HFFc6 (cell line): ENCODE data around the gene ZC3H8. TPM values are rescaled to one million over a fixed set of nuclear protein-coding genes. Genes with fewer than 3 reads are reported as not detected.

Experiments used
- DNase-seq: peaks from one replicate; pipeline ENCODE4 v3.0.0-alpha.2; 2018
- H3K27ac Mint-ChIP-seq: 2 replicates; pipeline ENCODE4 v1.8.0; 2020; ENCODE audit warnings: mild to moderate bottlenecking, mixed read lengths
- H3K27me3 Mint-ChIP-seq: 2 replicates; pipeline ENCODE4 v1.8.0; 2021; ENCODE audit warnings: mild to moderate bottlenecking, moderate library complexity, mixed read lengths; ENCODE audit not compliant: insufficient read depth
- H3K36me3 Mint-ChIP-seq: 2 replicates; pipeline ENCODE4 v1.8.0; 2021; ENCODE audit warnings: low read depth, mixed read lengths
- H3K4me1 Mint-ChIP-seq: 2 replicates; pipeline ENCODE4 v1.8.0; 2020; ENCODE audit warnings: low read depth, mixed read lengths
- H3K4me3 Mint-ChIP-seq: 2 replicates; pipeline ENCODE4 v1.8.0; 2020; ENCODE audit warnings: mild to moderate bottlenecking, moderate library complexity, mixed read lengths
- H3K9me3 Mint-ChIP-seq: 2 replicates; pipeline ENCODE4 v1.8.0; 2020; ENCODE audit warnings: mild to moderate bottlenecking, mixed read lengths
- total RNA-seq, 6 experiments: library from RNA; stranded (reverse); fragmentation: NEBNext Ultra II Directional; extraction: Animal tissue kit (Norgen Biotek cat#: 25700); gene quantifications; 2 replicates in 1 of 6; 3 replicates in 5 of 6; pipeline ENCODE4 v1.2.3, GENCODE V29; 2021
- TF ChIP-seq, protein P1 (sequence below): fragments of 200-600 bp; sonication (generic); IDR thresholded peaks from 2 replicates; pipeline ENCODE4 v1.5.0; 2021; ENCODE audit warnings: antibody characterized with exemption, mild to moderate bottlenecking

ZC3H8 gene
- total RNA-seq, 6 experiments from 2014 or later, result 1.9 to 4.3 (median 3.4) TPM

DNA sequence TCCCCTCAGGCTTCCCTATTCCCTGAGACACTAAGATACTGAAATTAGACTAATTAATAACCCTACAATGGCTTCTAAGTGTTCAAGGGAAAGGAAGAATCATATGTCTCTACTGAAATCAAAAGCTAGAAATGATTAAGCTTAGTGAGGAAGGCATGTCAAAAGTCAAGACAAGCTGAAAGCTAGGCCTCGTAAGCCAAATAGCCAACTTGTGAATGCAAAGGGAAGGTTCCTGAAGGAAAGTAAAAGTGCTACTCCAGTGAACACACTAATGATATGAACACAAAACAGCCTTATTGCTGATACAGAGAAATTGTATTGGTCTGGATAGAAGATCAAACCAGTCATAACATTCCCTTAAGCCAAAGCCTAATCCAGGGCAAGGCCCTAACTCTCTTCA is 10.0 kb downstream of the ZC3H8 start:
- H3K27ac Mint-ChIP-seq, result no peak overlapping the region

DNA sequence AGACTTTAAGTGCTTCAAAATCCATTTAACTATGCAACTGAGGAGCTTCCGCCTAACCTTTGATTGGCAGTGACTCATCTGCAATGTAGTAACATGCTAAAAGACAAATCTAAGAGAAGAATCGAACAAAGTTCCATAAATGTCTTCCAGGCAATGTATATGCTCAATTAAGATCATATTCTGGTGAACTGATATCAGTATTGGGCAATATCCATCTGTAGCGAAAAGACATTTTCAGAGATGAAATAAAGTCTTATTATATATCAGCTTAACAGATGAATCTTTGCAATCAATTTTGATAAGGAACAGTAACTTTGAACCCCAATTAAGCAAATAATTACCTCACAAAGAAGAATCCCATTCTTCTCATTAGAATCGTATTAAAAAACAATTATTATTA is 11.6 kb downstream of the ZC3H8 start:
- Mint-ChIP-seq H3K4me3 (no peak overlapping the region), H3K27ac (no peak overlapping the region), H3K9me3 (no peaks in the 10 kb centered on the region), H3K4me1 (no peaks in the 10 kb centered on the region), H3K36me3 (peaks cover 11% of the 10 kb centered on the region), H3K27me3 (no peaks in the 10 kb centered on the region)
- TF ChIP-seq, protein P1, sequence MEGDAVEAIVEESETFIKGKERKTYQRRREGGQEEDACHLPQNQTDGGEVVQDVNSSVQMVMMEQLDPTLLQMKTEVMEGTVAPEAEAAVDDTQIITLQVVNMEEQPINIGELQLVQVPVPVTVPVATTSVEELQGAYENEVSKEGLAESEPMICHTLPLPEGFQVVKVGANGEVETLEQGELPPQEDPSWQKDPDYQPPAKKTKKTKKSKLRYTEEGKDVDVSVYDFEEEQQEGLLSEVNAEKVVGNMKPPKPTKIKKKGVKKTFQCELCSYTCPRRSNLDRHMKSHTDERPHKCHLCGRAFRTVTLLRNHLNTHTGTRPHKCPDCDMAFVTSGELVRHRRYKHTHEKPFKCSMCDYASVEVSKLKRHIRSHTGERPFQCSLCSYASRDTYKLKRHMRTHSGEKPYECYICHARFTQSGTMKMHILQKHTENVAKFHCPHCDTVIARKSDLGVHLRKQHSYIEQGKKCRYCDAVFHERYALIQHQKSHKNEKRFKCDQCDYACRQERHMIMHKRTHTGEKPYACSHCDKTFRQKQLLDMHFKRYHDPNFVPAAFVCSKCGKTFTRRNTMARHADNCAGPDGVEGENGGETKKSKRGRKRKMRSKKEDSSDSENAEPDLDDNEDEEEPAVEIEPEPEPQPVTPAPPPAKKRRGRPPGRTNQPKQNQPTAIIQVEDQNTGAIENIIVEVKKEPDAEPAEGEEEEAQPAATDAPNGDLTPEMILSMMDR, result no peak
- DNase-seq, result no peak

More for the DNA sequence above, 10.0 kb downstream of the ZC3H8 start:
- Mint-ChIP-seq H3K36me3 (peaks cover 11% of the 10 kb centered on the region), H3K4me1 (no peaks in the 10 kb centered on the region), H3K4me3 (no peak overlapping the region), H3K27me3 (no peaks in the 10 kb centered on the region), H3K9me3 (no peaks in the 10 kb centered on the region)
- no peak for DNase-seq
- TF ChIP-seq, protein P1, result no peak

DNA sequence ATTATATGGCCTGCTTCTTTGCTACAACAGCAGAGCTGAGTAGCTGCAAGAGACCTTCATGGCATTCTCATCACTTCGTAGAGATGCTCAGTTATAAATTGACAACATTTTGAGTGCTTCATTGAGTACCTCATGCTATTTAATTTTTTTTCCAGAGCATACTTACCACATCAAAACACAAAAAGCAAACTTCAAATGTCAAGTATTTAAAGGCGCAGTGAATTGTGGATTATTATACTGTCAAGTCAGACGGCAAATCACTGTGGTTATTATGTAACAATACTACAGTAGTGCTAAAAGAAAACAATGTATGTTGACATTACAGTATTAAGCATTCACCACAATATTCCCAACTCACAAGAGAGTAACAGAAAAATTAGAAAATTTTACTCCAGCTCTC is 12.5 kb downstream of the ZC3H8 start:
- TF ChIP-seq, protein P1, result no peak
- H3K4me1 Mint-ChIP-seq, result no peaks in the 10 kb centered on the region
- H3K4me3 Mint-ChIP-seq, result no peak overlapping the region
- no peak overlapping the region for H3K27ac Mint-ChIP-seq
- no peaks in the 10 kb centered on the region for H3K27me3 Mint-ChIP-seq
- no peaks in the 10 kb centered on the region for H3K9me3 Mint-ChIP-seq
- DNase-seq, result no peak
- peaks cover 11% of the 10 kb centered on the region for H3K36me3 Mint-ChIP-seq

DNA sequence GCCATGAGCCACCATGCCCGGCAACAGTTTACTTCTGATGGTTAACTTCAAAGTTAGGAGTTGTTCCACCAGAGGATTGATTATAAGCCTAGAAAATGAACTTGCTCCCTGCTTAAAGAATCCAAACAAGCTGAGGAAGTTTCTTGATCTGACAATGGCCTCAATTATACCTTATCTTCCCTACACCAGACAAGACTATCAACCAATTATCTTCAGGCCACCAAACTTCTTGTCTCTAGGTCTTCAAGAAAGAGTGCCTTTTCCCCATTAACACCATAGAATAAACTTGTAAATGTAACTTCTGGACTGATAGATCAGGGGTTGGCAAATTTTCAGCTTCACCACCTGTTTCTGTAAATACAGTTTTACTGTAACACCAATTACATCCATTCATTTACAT is 15.0 kb downstream of the ZC3H8 start:
- Mint-ChIP-seq H3K9me3 (no peaks in the 10 kb centered on the region), H3K27ac (no peak overlapping the region), H3K36me3 (no peaks in the 10 kb centered on the region), H3K27me3 (peaks cover 2% of the 10 kb centered on the region; the same call in 1 of the 2 replicates), H3K4me1 (no peaks in the 10 kb centered on the region), H3K4me3 (no peak overlapping the region)
- TF ChIP-seq, protein P1, result no peak
- no peak for DNase-seq

DNA sequence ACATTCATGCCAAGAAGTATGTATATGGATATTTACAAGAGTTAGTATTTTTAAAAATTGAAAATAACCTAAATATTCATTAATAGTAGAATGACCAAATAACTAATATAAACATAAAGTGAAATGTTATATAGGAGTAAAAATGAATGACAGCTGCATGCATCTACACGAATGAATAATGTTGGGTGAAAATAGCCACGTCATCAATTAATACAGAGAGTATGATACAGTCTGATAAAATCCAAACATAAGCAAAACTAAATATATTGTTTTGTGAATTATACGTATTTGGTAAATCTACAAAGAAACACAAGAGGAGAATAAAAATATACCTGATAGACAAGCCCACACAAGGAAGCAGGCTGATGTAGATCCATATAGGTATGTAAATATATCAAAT is 24.5 kb downstream of the ZC3H8 start:
- Mint-ChIP-seq H3K9me3 (no peaks in the 10 kb centered on the region), H3K4me1 (peaks cover 15% of the 10 kb centered on the region; the same call in 1 of the 2 replicates), H3K27me3 (no peaks in the 10 kb centered on the region), H3K36me3 (peaks cover 15% of the 10 kb centered on the region), H3K4me3 (no peak overlapping the region), H3K27ac (no peak overlapping the region)
- DNase-seq, result no peak
- TF ChIP-seq, protein P1, result no peak

DNA sequence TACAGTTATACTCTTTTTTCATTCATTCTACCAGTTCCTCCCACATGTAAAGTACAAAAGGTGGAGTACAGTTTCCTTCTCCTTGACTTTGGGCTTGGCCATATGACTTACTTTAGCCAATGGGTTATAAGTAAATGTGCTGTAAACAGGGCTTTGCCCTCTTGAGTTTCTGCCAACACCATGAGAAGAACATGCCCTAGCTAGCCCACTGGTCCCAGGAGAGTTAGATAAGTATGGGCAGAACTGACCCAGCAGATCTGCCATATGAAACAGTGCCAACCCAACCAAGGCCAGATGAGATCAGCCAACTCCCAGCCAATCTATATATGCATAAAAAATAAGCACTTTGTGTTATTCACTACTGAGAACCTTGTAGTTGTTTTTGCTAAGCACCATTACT is 25.5 kb downstream of the ZC3H8 start:
- no peak overlapping the region for H3K27ac Mint-ChIP-seq
- H3K4me3 Mint-ChIP-seq, result no peak overlapping the region
- no peak for DNase-seq

More for the DNA sequence above, 25.5 kb downstream of the ZC3H8 start:
- H3K36me3 Mint-ChIP-seq, result peaks cover 15% of the 10 kb centered on the region
- no peaks in the 10 kb centered on the region for H3K9me3 Mint-ChIP-seq
- TF ChIP-seq, protein P1, result no peak
- H3K27me3 Mint-ChIP-seq, result no peaks in the 10 kb centered on the region
- peaks cover 15% of the 10 kb centered on the region; the same call in 1 of the 2 replicates for H3K4me1 Mint-ChIP-seq
